NT2/D1 (cell line): ENCODE measurements around the gene CCDC80.
"Not testable (repeated sequence)": the region's sequence is repeated elsewhere in the genome, so short reads cannot be mapped to it uniquely, and the experiment has no call there.

Source experiments
- DNase-seq: peaks from one replicate; pipeline ENCODE4 v3.0.0-alpha.2; 2011; ENCODE audit warnings: low read depth, low spot score
- H3K27me3 ChIP-seq: 2 replicates; pipeline ENCODE4 v1.6.0; 2011; ENCODE audit warnings: mild to moderate bottlenecking; ENCODE audit not compliant: insufficient read length, insufficient read depth
- H3K36me3 ChIP-seq: 2 replicates; pipeline ENCODE4 v1.6.1; 2011; ENCODE audit warnings: mild to moderate bottlenecking, low read length, mixed read lengths; ENCODE audit not compliant: insufficient read depth, insufficient read length
- H3K4me1 ChIP-seq: 2 replicates; pipeline ENCODE4 v1.5.1; 2011; ENCODE audit not compliant: insufficient read depth, insufficient read length
- H3K4me3 ChIP-seq: 2 replicates; pipeline ENCODE4 v1.5.1; 2011; ENCODE audit warnings: low read depth; ENCODE audit not compliant: insufficient read length
- H3K9ac ChIP-seq: 2 replicates; pipeline ENCODE4 v1.6.0; 2011; ENCODE audit warnings: low read depth; ENCODE audit not compliant: insufficient read length
- H3K9me3 ChIP-seq: 2 replicates; pipeline ENCODE4 v1.5.1; 2011; ENCODE audit warnings: mild to moderate bottlenecking, low read length; ENCODE audit not compliant: insufficient read depth
- SUZ12 ChIP-seq: IDR thresholded peaks from 2 replicates; pipeline ENCODE4 v1.6.1; 2011; ENCODE audit not compliant: insufficient read length, insufficient read depth; ENCODE audit errors: extremely low read depth
- YY1 ChIP-seq: IDR thresholded peaks from 2 replicates; pipeline ENCODE4 v1.6.1; 2011; ENCODE audit not compliant: insufficient read length, insufficient read depth
- ZNF274 ChIP-seq: IDR thresholded peaks from 2 replicates; pipeline ENCODE4 v1.6.1; 2011; ENCODE audit warnings: mild to moderate bottlenecking, low read depth, low read length

Gene CCDC80

GRCh38 chr3:112672716-112673541, 32.0 kb upstream of the CCDC80 start:
- Histone ChIP-seq H3K4me3 (no peak overlapping the region), H3K36me3 (no peaks in the 10 kb centered on the region), H3K9ac (no peak overlapping the region), H3K27me3 (no peaks in the 10 kb centered on the region), H3K9me3 (no peaks in the 10 kb centered on the region), H3K4me1 (peaks cover 2% of the 10 kb centered on the region)
- no peak for DNase-seq
- no peak for TF ChIP-seq ZNF274

DNA sequence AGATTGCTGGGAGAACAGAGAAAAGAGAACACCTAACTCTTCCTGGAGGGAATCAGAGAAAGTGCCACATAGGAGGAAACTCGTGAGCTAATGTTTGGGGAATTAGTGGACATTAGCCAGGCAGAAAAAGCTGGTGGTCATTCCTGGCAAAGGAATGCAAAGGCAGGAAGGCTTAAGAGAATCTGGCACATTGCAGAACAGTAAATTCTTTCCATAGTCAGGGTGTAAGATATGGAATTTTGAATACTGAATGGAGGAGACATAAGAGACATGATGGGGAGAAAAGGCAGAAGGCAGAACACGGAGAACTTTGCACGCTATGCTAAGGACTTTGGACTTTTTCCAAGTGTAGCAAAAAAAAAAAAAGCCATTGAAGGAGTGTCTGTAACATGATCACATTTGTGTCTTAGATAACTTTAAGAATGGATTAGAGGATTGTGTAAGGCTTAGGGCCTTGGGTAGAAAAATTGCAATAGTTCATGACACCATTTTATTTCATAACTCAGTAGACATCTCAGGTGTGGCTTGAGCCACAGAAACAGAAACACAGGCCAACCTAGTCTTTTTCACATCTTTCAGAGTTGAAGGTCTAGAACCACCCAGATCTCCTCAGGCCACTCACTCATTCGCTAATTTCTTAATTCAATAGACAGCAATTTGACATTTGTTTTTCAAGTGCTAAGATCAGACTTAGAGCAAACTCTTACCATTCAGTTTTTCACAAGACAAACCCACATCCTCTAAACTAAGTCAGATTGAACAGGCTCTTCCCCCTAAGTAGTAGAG, 31.2 kb upstream of the CCDC80 start:
- H3K36me3 ChIP-seq, result no peaks in the 10 kb centered on the region
- H3K4me1 ChIP-seq, result peaks cover 2% of the 10 kb centered on the region
- no peaks in the 10 kb centered on the region for H3K9me3 ChIP-seq
- H3K27me3 ChIP-seq, result no peaks in the 10 kb centered on the region
- no peak overlapping the region for H3K9ac ChIP-seq
- TF ChIP-seq SUZ12, result no peak
- TF ChIP-seq YY1, result no peak
- TF ChIP-seq ZNF274, result no peak
- no peak overlapping the region for H3K4me3 ChIP-seq
- no peak for DNase-seq

DNA sequence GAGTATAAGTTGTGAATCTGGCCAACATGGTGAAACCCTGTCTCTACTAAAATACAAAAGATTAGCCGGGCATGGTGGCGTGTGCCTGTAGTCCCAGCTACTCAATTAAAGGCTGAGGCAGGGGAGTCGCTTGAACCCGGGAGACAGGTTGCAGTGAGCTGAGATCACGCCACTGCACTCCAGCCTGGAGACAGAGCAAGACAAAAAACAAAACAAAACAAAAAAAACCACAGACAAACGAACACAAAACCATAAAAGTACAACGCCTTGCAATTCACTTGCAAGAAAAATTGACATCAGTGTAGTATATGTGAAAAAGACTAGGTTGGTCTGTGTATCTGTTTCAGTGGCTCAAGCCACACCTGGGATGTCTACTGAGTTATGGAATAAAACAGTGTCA, 29.9 kb upstream of the CCDC80 start:
- no peak for DNase-seq
- Histone ChIP-seq H3K27me3 (no peaks in the 10 kb centered on the region), H3K36me3 (no peaks in the 10 kb centered on the region), H3K4me3 (no peak overlapping the region), H3K9me3 (no peaks in the 10 kb centered on the region), H3K9ac (no peak overlapping the region), H3K4me1 (no peaks in the 10 kb centered on the region)
- TF ChIP-seq YY1 (no peak), SUZ12 (no peak), ZNF274 (no peak)

- TF ChIP-seq SUZ12, result no peak
- TF ChIP-seq ZNF274, result no peak
- TF ChIP-seq YY1, result no peak
- no peak for DNase-seq
- Histone ChIP-seq H3K4me3 (no peak overlapping the region), H3K36me3 (no peaks in the 10 kb centered on the region), H3K9ac (no peak overlapping the region), H3K27me3 (no peaks in the 10 kb centered on the region), H3K9me3 (no peaks in the 10 kb centered on the region), H3K4me1 (no peaks in the 10 kb centered on the region)
These were observed 26.7 kb upstream of the CCDC80 start for GRCh38 chr3:112667599-112667998.

DNA sequence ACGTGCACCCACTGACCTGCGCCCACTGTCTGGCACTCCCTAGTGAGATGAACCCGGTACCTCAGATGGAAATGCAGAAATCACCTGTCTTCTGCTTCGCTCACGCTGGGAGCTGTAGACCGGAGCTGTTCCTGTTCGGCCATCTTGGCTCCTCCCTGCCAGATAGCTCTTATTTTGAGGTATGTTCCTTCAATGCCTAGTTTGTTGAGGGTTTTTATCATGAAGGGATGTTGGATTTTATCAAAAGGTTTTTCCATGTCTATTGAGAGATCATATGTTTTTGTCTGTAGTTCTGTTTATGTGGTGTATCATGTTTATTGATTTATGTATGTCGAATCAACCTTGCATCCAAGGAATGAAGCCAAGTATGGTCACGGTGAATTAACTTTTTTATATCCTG, 24.1 kb upstream of the CCDC80 start:
- H3K27me3 ChIP-seq, H3K4me1 ChIP-seq, H3K9ac ChIP-seq, H3K9me3 ChIP-seq, H3K4me3 ChIP-seq, DNase-seq, H3K36me3 ChIP-seq: not testable (repeated sequence)

DNA sequence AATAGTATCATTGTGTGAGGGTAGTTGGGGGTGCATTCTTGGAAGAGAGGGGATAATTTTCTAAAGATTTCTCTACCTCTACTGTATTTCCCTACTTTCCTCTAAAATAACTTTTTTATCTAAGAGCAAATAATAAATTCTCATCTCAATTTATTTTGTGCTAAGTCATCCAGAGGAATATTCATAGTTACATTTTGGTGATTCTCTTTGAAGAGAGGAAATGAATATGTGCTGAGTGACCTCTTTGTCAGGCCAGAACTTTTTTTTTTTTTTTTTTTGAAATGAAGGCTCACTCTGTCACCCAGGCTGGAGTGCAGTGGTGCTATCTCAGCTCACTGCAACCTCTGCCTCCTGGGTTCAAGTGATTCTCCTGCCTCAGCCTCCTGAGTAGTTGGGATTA, 15.1 kb upstream of the CCDC80 start:
- H3K4me1 ChIP-seq, result no peaks in the 10 kb centered on the region
- H3K9ac ChIP-seq, result no peak overlapping the region
- no peak for DNase-seq
- no peaks in the 10 kb centered on the region for H3K27me3 ChIP-seq
- no peaks in the 10 kb centered on the region for H3K36me3 ChIP-seq
- no peaks in the 10 kb centered on the region for H3K9me3 ChIP-seq
- no peak overlapping the region for H3K4me3 ChIP-seq
- TF ChIP-seq SUZ12 (no peak), YY1 (no peak), ZNF274 (no peak)

DNA sequence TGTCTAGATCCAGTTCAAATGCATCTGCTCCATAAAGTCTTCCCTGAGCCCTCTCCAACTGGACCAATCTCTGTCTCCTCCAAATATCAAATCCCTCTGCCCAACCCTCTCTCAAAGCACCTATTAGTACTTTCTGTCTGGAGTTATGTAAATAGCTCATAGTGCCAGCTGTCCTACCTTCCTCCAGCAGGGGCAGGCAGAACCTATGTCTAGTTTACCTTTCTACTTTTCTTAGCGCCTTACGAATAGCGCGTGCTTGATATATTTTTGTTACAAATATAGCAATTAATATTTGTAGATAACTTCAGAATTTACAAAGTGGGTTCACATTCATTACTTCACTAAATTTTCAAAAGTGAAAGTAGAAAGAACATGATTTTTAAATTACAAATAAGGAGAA, 14.0 kb upstream of the CCDC80 start:
- TF ChIP-seq ZNF274 (no peak), SUZ12 (no peak), YY1 (no peak)
- DNase-seq, result no peak
- no peak overlapping the region for H3K4me3 ChIP-seq
- H3K4me1 ChIP-seq, result no peaks in the 10 kb centered on the region
- H3K36me3 ChIP-seq, result no peaks in the 10 kb centered on the region
- no peaks in the 10 kb centered on the region for H3K9me3 ChIP-seq
- no peaks in the 10 kb centered on the region for H3K27me3 ChIP-seq
- H3K9ac ChIP-seq, result no peak overlapping the region
